T follicular helper cell (primary cell): ENCODE measurements around the gene SOX10.

ENCODE experiments used
- DNase-seq: peaks from one replicate; pipeline ENCODE4 v3.0.0-alpha.2; 2020; ENCODE audit warnings: low read depth
- total RNA-seq, 2 experiments: gene quantifications; one replicate each; lab custom pipeline; 2026; lab: John Stamatoyannopoulos, UW

SOX10 gene
- 0 reads per million in 2 experiments for total RNA-seq

GRCh38 chr22:37983860-37984791 lies at the start of gene SOX10:
Gene SOX10, minus strand, starts transcription at chr22:37984555. Its CDS starts 771 bp downstream, at chr22:37983784.
- DNase-seq, result no peak

GRCh38 chr22:38033522-38034277 lies 49.3 kb upstream of the SOX10 start:
- no peak for DNase-seq

- DNase-seq, result no peak
These were observed 48.5 kb upstream of the SOX10 start for GRCh38 chr22:38032681-38033521.

GRCh38 chr22:38031491-38031890 lies 47.1 kb upstream of the SOX10 start:
- DNase-seq, result no peak

- DNase-seq, result no peak
These were observed 46.2 kb upstream of the SOX10 start for GRCh38 chr22:38030311-38031133.

- DNase-seq, result no peak
These were observed 45.5 kb upstream of the SOX10 start for GRCh38 chr22:38029901-38030300.

GRCh38 chr22:38029370-38029769 lies 45.0 kb upstream of the SOX10 start:
- no peak for DNase-seq

- DNase-seq, result no peak
These were observed 44.2 kb upstream of the SOX10 start for GRCh38 chr22:38028344-38029130.

GRCh38 chr22:38027487-38027886 lies 43.1 kb upstream of the SOX10 start:
- DNase-seq, result no peak

- no peak for DNase-seq
These were observed 42.1 kb upstream of the SOX10 start for GRCh38 chr22:38026130-38027111.

- DNase-seq, result no peak
These were observed 41.2 kb upstream of the SOX10 start for GRCh38 chr22:38025514-38025913.

GRCh38 chr22:38023045-38023444 lies 38.7 kb upstream of the SOX10 start:
- DNase-seq, result no peak

- no peak for DNase-seq
These were observed 36.9 kb upstream of the SOX10 start for GRCh38 chr22:38021206-38021605.

- DNase-seq, result no peak
These were observed 34.8 kb upstream of the SOX10 start for GRCh38 chr22:38018938-38019827.

GRCh38 chr22:38017939-38018885 lies 33.9 kb upstream of the SOX10 start:
- no peak for DNase-seq

GRCh38 chr22:38017272-38017920 lies 33.0 kb upstream of the SOX10 start:
- no peak for DNase-seq
